ENCODE measurements around the gene RNMT.

The RNMT gene

DNA sequence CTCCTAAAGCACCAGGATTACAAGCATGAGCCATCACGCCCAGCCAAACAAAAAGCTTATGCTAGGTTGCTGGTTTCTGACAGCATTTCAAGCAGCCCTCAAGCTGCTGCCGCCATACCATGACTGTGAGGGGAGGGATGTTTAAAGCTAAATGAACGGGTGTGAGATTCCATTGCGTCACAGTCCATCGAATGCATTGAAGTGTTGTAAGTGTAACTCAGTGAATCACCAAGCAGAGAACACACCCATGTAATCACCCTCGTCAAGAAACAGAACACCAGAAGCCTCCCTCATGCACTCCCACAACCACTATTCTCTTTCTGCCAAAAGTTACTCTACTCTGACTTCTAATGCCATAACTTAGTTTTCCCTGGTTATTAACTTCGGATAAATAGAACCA, 64.7 kb downstream of the RNMT start:
- H3K4me3 ChIP-seq (IDR thresholded peaks at IDR 0.05; ENCODE audit: insufficient read depth, low read depth, low read length): no peak overlapping the region
- no peaks in the 10 kb centered on the region for H4K20me1 ChIP-seq (ENCODE audit: insufficient read depth)
- TF ChIP-seq CTCF (conservative IDR thresholded peaks at IDR 0.05; ENCODE audit: low read depth, low read length): no peak
- H2AFZ ChIP-seq (ENCODE audit: low read depth): no peak overlapping the region
- no peak overlapping the region for H3K27ac ChIP-seq
- no peaks in the 10 kb centered on the region for H3K36me3 ChIP-seq (ENCODE audit: insufficient read depth)
- no peaks in the 10 kb centered on the region for H3K79me2 ChIP-seq (ENCODE audit: insufficient read depth, low read depth)
- no peaks in the 10 kb centered on the region for H3K4me1 ChIP-seq (ENCODE audit: low read depth, poor library complexity, severe bottlenecking)
- H3K27me3 ChIP-seq (ENCODE audit: insufficient read depth, low read depth): no peaks in the 10 kb centered on the region
- H3K4me2 ChIP-seq: no peak overlapping the region
- H3K9ac ChIP-seq: no peak overlapping the region

GRCh38 chr18:13793819-13794218, 67.3 kb downstream of the RNMT start:
- H3K36me3 ChIP-seq (ENCODE audit: insufficient read depth): no peaks in the 10 kb centered on the region
- no peaks in the 10 kb centered on the region for H4K20me1 ChIP-seq (ENCODE audit: insufficient read depth)
- no peaks in the 10 kb centered on the region for H3K79me2 ChIP-seq (ENCODE audit: insufficient read depth, low read depth)
- H3K27me3 ChIP-seq (ENCODE audit: insufficient read depth, low read depth): no peaks in the 10 kb centered on the region
- H3K4me1 ChIP-seq (ENCODE audit: low read depth, poor library complexity, severe bottlenecking): no peaks in the 10 kb centered on the region
- no peak overlapping the region for H3K27ac ChIP-seq
- H3K9ac ChIP-seq: no peak overlapping the region
- no peak for TF ChIP-seq CTCF (conservative IDR thresholded peaks at IDR 0.05; ENCODE audit: low read depth, low read length)
- H2AFZ ChIP-seq (ENCODE audit: low read depth): no peak overlapping the region
- H3K4me2 ChIP-seq: no peak overlapping the region
- H3K4me3 ChIP-seq (IDR thresholded peaks at IDR 0.05; ENCODE audit: insufficient read depth, low read depth, low read length): no peak overlapping the region

DNA sequence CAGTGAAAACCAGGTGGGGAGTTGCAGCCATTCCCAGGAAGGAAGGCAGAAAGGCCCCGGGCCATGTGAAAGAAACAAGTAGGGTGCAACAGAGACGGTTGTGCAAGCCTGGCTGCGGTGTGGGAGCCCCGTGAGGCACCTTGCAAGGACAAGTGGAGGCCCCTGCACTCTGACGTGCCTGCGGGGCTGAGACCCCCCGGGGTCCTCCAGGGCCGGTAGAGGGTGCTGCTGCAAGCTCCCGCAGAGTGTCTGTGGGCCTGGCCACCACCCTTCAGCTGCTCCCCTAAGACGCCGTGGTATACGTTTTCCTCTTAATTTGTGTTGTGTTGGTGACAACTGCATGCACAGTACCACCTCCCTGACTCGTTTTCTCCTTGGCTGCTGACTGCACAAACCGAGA, 70.0 kb downstream of the RNMT start:
- H4K20me1 ChIP-seq (ENCODE audit: insufficient read depth): no peaks in the 10 kb centered on the region
- no peaks in the 10 kb centered on the region for H3K27me3 ChIP-seq (ENCODE audit: insufficient read depth, low read depth)
- no peaks in the 10 kb centered on the region for H3K79me2 ChIP-seq (ENCODE audit: insufficient read depth, low read depth)
- no peaks in the 10 kb centered on the region for H3K4me1 ChIP-seq (ENCODE audit: low read depth, poor library complexity, severe bottlenecking)
- no peak overlapping the region for H3K4me3 ChIP-seq (IDR thresholded peaks at IDR 0.05; ENCODE audit: insufficient read depth, low read depth, low read length)
- no peak for TF ChIP-seq CTCF (conservative IDR thresholded peaks at IDR 0.05; ENCODE audit: low read depth, low read length)
- H3K27ac ChIP-seq: no peak overlapping the region
- no peaks in the 10 kb centered on the region for H3K36me3 ChIP-seq (ENCODE audit: insufficient read depth)
- no peak overlapping the region for H2AFZ ChIP-seq (ENCODE audit: low read depth)
- H3K4me2 ChIP-seq: no peak overlapping the region
- H3K9ac ChIP-seq: no peak overlapping the region

- H3K9ac ChIP-seq: no peak overlapping the region
- H3K36me3 ChIP-seq (ENCODE audit: insufficient read depth): no peaks in the 10 kb centered on the region
- H3K27ac ChIP-seq: no peak overlapping the region
- no peaks in the 10 kb centered on the region for H3K27me3 ChIP-seq (ENCODE audit: insufficient read depth, low read depth)
- no peaks in the 10 kb centered on the region for H3K79me2 ChIP-seq (ENCODE audit: insufficient read depth, low read depth)
- no peaks in the 10 kb centered on the region for H3K4me1 ChIP-seq (ENCODE audit: low read depth, poor library complexity, severe bottlenecking)
- no peaks in the 10 kb centered on the region for H4K20me1 ChIP-seq (ENCODE audit: insufficient read depth)
- H3K4me2 ChIP-seq: no peak overlapping the region
- H3K4me3 ChIP-seq (IDR thresholded peaks at IDR 0.05; ENCODE audit: insufficient read depth, low read depth, low read length): no peak overlapping the region
- no peak overlapping the region for H2AFZ ChIP-seq (ENCODE audit: low read depth)
- no peak for TF ChIP-seq CTCF (conservative IDR thresholded peaks at IDR 0.05; ENCODE audit: low read depth, low read length)
These were observed 70.7 kb downstream of the RNMT start for GRCh38 chr18:13797157-13797611.

Measured in KMS-11 (cell line).